NCI-H345 treated with DMSO at 0.1 percent for 48 hours (cell line): ENCODE results near the gene ZBTB12.
"Not testable (repeated sequence)": the region's sequence is repeated elsewhere in the genome, so short reads cannot be mapped to it uniquely, and the experiment has no call there.

Source experiments
- DNase-seq: peaks from one replicate; lab custom pipeline; 2025; ENCODE audit not compliant: unreplicated experiment; lab: John Stamatoyannopoulos, UW

ZBTB12 gene

DNA sequence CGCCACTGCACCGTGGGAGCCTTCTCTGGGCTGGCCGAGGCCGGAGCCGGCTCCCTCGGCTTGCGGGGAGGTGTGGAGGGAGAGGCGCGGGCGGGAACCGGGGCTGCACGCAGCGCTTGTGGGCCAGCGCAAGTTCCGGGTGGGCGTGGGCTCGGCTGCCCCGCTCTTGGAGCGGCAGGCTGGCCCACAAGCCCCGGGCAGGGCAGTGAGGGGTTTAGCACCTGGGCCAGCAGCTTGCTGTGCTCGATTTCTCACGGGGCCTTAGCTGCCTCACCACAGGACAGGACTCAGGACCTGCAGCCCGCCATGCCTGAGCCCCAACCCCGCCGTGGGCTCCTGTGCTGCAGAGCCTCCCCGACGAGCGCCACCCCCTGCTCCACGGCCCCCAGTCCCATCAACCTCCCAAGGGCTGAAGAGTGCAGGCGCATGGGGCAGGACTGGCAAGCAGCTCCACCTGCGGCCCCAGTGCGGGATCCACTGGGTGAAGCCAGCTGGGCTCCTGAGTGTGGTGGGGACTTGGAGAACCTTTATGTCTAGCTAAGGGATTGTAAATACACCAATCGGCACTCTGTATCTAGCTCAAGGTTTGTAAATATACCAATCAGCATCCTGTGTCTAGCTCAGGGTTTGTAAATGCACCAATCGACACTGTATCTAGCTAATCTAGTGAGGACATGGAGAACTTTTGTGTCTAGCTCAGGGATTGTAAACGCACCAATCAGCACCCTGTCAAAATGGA is 49.7 kb downstream of the ZBTB12 start:
- not testable (repeated sequence) for DNase-seq

DNA sequence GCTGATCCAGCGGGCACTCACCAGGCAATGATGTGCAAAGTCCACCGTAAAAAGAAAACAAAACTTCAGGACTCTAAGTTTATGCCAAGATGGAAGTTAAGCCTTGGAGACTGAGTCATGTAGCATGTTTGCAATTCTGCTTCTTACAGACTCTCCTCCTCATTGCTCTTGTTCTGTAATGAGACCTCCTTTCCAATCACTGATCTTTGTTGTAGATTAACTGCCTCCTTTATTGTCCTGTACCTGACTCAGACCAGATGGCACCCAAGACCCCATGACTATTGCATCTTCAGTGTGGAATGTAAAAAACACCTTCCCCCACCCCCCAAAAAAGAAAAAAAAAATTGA is 50.4 kb downstream of the ZBTB12 start:
- no peak for DNase-seq

DNA sequence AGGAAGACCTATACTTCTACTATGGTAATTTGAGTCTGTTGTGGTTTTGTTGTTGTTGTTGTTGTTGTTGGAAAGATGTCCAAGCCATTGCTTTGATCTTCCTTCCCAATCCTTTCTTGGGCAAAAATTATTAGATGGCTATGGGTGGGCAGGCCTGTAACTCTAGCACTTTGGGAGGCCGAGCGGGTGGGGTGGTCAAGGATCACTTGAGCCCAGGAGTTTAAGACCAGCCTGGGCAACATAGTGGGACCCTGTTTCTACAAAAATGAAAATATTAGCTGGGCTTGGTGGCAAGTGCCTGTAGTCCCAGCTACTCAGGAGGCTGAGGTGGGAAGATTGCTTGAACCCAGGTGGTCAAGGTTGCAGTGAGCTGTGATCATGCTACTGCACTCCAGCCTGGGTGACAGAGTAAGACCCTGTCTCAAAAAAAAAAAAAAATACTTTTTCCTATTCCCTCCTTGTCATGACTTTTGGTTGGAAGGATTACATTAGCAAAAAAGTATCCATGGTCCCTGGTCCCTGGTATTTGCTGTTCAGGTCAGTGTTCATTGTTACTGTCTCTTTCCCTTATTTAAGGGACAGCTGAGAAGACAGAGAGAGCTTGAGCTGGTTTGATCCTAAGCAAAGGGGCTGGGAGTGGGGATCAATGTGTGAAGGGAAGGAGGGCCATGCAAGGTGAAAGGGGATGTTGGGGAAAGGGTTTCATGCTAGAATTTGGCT is 51.0 kb downstream of the ZBTB12 start:
- DNase-seq, result no peak
